GM10266 (cell line): Measurements from ENCODE around the gene PRDX1.

ENCODE experiments used
- DNase-seq: peaks from one replicate; pipeline ENCODE4 v3.0.0; 2012; ENCODE audit errors: extremely low spot score
- CTCF ChIP-seq: IDR thresholded peaks from 2 replicates; pipeline ENCODE4 v1.5.1; 2012; ENCODE audit warnings: mild to moderate bottlenecking, low read depth; ENCODE audit not compliant: control insufficient read depth, insufficient read depth; ENCODE audit errors: missing control alignments

Gene PRDX1

GRCh38 chr1:45521413-45522323 is at the start of gene PRDX1:
Gene PRDX1 (minus strand): TSS chr1:45521884. CDS start chr1:45519043, 2,841 bp downstream.
- TF ChIP-seq CTCF = no peak
- peak; percentile 91 for DNase-seq

GRCh38 chr1:45570631-45571030 is 48.9 kb upstream of the PRDX1 start:
- DNase-seq = no peak
- no peak for TF ChIP-seq CTCF

- peak; percentile 59 for DNase-seq
- TF ChIP-seq CTCF = peak; percentile 99
Observed at GRCh38 chr1:45569962-45570581, 48.4 kb upstream of the PRDX1 start.

GRCh38 chr1:45569571-45569961 is 47.9 kb upstream of the PRDX1 start:
- DNase-seq = no peak
- no peak for TF ChIP-seq CTCF

- no peak for DNase-seq
- no peak for TF ChIP-seq CTCF
Observed at GRCh38 chr1:45568421-45568820, 46.7 kb upstream of the PRDX1 start.

- no peak for TF ChIP-seq CTCF
- DNase-seq = no peak
Observed at GRCh38 chr1:45567911-45568310, 46.2 kb upstream of the PRDX1 start.

GRCh38 chr1:45566722-45567121 is 45.0 kb upstream of the PRDX1 start:
- DNase-seq = no peak
- TF ChIP-seq CTCF = no peak
